T-cell (primary cell): ENCODE results near the gene DNASE1L2. TPM values are rescaled to one million over a fixed set of nuclear protein-coding genes. Genes with fewer than 3 reads are reported as not detected.

ENCODE experiments used
- ATAC-seq, 4 experiments: fragments of 200-7000 bp in 3 of 4; fragments of 150-1000 bp in 1 of 4; cut with Tn5 transposase; replicated peaks in 1 of 4; 1 replicate in 3 of 4; 2 replicates in 1 of 4; pipeline ENCODE4 v1.10.0; 2021; ENCODE audit warnings: moderate library complexity in 3 of 4, mild to moderate bottlenecking in 2 of 4, moderate number of reproducible peaks in 1 of 4
- CTCF ChIA-PET, 2 donors: fragments of 300-600 bp; sonication (Branson Sonifier 250); formaldehyde crosslinking; loops; one replicate each; lab custom pipeline; 2022; ENCODE audit warnings: antibody characterized with exemption in 2 of 2; lab: Charles Lee
- POLR2A ChIA-PET, 2 donors: fragments of 300-600 bp; sonication (Branson Sonifier 250); formaldehyde crosslinking; loops; one replicate each; lab custom pipeline; 2022; ENCODE audit warnings: antibody characterized with exemption in 2 of 2; lab: Charles Lee
- DNase-seq, 35 experiments: peaks; one replicate each; pipeline versions ENCODE4 v3.0.0 to v3.0.0-alpha.2; 2013 to 2023
- H3K27ac ChIP-seq: one replicate; pipeline ENCODE4 v1.5.1; 2013; ENCODE audit warnings: low read length
- H3K27me3 ChIP-seq, 2 experiments: replicated peaks in 1 of 2; 1 replicate in 1 of 2; 2 replicates in 1 of 2; pipeline versions ENCODE4 v1.6.1 to v1.7.0; 2013; ENCODE audit warnings: low read length in 1 of 2, mixed read lengths in 1 of 2; ENCODE audit not compliant: control insufficient read depth in 2 of 2, insufficient read depth in 2 of 2; ENCODE audit errors: extremely low read depth in 1 of 2
- H3K36me3 ChIP-seq, 2 donors: 1 replicate in 1 of 2; 2 replicates in 1 of 2; pipeline versions ENCODE4 v1.6.1 to v1.7.0; 2013; ENCODE audit warnings: low read length in 1 of 2; ENCODE audit not compliant: control insufficient read depth in 2 of 2, insufficient read depth in 1 of 2; ENCODE audit errors: extremely low read depth in 1 of 2
- H3K4me1 ChIP-seq, 2 experiments: 1 replicate in 1 of 2; 2 replicates in 1 of 2; pipeline versions ENCODE4 v1.6.1 to v1.7.0; 2013; ENCODE audit warnings: low read length in 2 of 2, mixed read lengths in 1 of 2; ENCODE audit not compliant: insufficient read depth in 2 of 2, control insufficient read depth in 1 of 2; ENCODE audit errors: extremely low read depth in 1 of 2
- H3K4me3 ChIP-seq, 2 donors: 1 replicate in 1 of 2; 2 replicates in 1 of 2; pipeline versions ENCODE4 v1.5.1 to v1.7.0; 2013; ENCODE audit warnings: mild to moderate bottlenecking in 2 of 2, low read length in 1 of 2, moderate library complexity in 1 of 2; ENCODE audit not compliant: control insufficient read depth in 1 of 2; ENCODE audit errors: extremely low read depth in 1 of 2
- H3K9me3 ChIP-seq: 2 replicates; pipeline ENCODE4 v1.7.0; 2013
- H3K27ac Mint-ChIP-seq, 2 donors: one replicate each; pipeline ENCODE4 v1.8.0; 2020 to 2021; ENCODE audit warnings: mild to moderate bottlenecking in 2 of 2, mixed read lengths in 2 of 2
- H3K27me3 Mint-ChIP-seq, 2 donors: one replicate each; pipeline ENCODE4 v1.8.0; 2021 to 2022; ENCODE audit warnings: mixed read lengths in 2 of 2
- H3K36me3 Mint-ChIP-seq: one replicate; pipeline ENCODE4 v1.8.0; 2021; ENCODE audit warnings: mixed read lengths
- H3K4me1 Mint-ChIP-seq, 3 donors: one replicate each; pipeline ENCODE4 v1.8.0; 2020 to 2022; ENCODE audit warnings: mixed read lengths in 3 of 3, mild to moderate bottlenecking in 1 of 3
- H3K4me3 Mint-ChIP-seq, 3 donors: one replicate each; pipeline ENCODE4 v1.8.0; 2020 to 2022; ENCODE audit warnings: mild to moderate bottlenecking in 3 of 3, mixed read lengths in 3 of 3, moderate library complexity in 3 of 3
- H3K9me3 Mint-ChIP-seq, 3 donors: one replicate each; pipeline ENCODE4 v1.8.0; 2020 to 2022; ENCODE audit warnings: mixed read lengths in 3 of 3
- WGBS: methylation state at CpG from one replicate; pipeline ENCODE4 v1.1.5; 2013; ENCODE audit warnings: missing lambda C conversion rate; ENCODE audit not compliant: insufficient coverage; 5-methylcytosine and 5-hydroxymethylcytosine counted together
- total RNA-seq, 35 experiments: library from RNA in 6 of 35; stranded (reverse) in 6 of 35; fragments of 120-200 nt in 1 of 35; gene quantifications; one replicate each; pipeline versions ENCODE4 v1.2.1 to v1.2.4 and lab custom pipeline; 2013 to 2026

The DNASE1L2 gene
- total RNA-seq, 5 donors from 2014 or later (not counting 1 experiment from before 2014, with no cell fraction given) = 0.63 to 3.3 (median 1.9) TPM

DNA sequence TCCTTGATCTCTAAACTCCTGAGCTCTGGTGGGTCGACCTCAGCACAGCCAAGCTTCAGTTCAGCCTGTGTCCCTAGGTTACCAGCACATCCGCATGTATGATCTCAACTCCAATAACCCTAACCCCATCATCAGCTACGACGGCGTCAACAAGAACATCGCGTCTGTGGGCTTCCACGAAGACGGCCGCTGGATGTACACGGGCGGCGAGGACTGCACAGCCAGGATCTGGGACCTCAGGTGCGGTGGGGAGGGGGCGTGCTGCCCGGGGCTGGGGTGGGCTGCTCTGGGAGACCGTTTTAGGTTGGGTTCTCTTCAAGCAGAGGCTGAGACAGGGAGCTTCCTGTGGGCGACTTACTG is 29.8 kb upstream of the DNASE1L2 start:
- H3K36me3 ChIP-seq = peaks cover 5 to 29% of the 10 kb centered on the region in 2 donors
- DNase-seq (no peak), ATAC-seq (no peak)
- H3K9me3 ChIP-seq = no peaks in the 10 kb centered on the region
- peaks cover 4 to 24% of the 10 kb centered on the region in 2 experiments for H3K4me1 ChIP-seq
- peak overlapping the region; percentile 69 to 78 (median 73) for H3K4me3 Mint-ChIP-seq
- no peaks in the 10 kb centered on the region for H3K9me3 Mint-ChIP-seq
- 86% methylated on average over 14 of the region's 18 CpGs for WGBS
- H3K27ac Mint-ChIP-seq = peak overlapping the region; percentile 76 to 86
- peak overlapping the region; percentile 62 for H3K27ac ChIP-seq
- CTCF ChIA-PET = no interaction called here
- H3K36me3 Mint-ChIP-seq = peaks cover 6% of the 10 kb centered on the region
- no peaks in the 10 kb centered on the region for H3K27me3 ChIP-seq
- POLR2A ChIA-PET = no interaction called here
- H3K4me1 Mint-ChIP-seq = peaks cover 21 to 23% (median 22%) of the 10 kb centered on the region in 3 donors
- H3K4me3 ChIP-seq = peak overlapping the region; percentile 55 to 87
- H3K27me3 Mint-ChIP-seq = no peaks in the 10 kb centered on the region

- Mint-ChIP-seq H3K27ac (peak overlapping the region in 1 of 2 donors; percentile 76), H3K4me3 (peak overlapping the region; percentile 69 to 78 (median 73)), H3K9me3 (no peaks in the 10 kb centered on the region), H3K36me3 (peaks cover 9% of the 10 kb centered on the region), H3K4me1 (peaks cover 21 to 23% (median 22%) of the 10 kb centered on the region in 3 donors), H3K27me3 (no peaks in the 10 kb centered on the region)
- no peaks in the 10 kb centered on the region for H3K27me3 ChIP-seq
- ChIA-PET POLR2A (no interaction called here), CTCF (no interaction called here)
- peaks cover 4 to 27% of the 10 kb centered on the region in 2 experiments for H3K4me1 ChIP-seq
- DNase-seq = no peak
- no peaks in the 10 kb centered on the region for H3K9me3 ChIP-seq
- H3K36me3 ChIP-seq = peaks cover 7 to 30% of the 10 kb centered on the region in 2 donors
- no peak overlapping the region for H3K27ac ChIP-seq
- H3K4me3 ChIP-seq = no peak overlapping the region
- 93% methylated on average over 20 of the region's 23 CpGs for WGBS
- ATAC-seq = no peak
Measured at GRCh38 chr16:2206780-2207433, 29.3 kb upstream of the DNASE1L2 start.

GRCh38 chr16:2207872-2208271 is 28.4 kb upstream of the DNASE1L2 start:
- Mint-ChIP-seq H3K4me1 (peaks cover 26 to 28% (median 27%) of the 10 kb centered on the region in 3 donors), H3K27me3 (no peaks in the 10 kb centered on the region), H3K4me3 (peak overlapping the region in 2 of 3 donors; percentile 58 to 78), H3K27ac (no peak overlapping the region), H3K36me3 (peaks cover 9% of the 10 kb centered on the region), H3K9me3 (no peaks in the 10 kb centered on the region)
- peaks cover 4 to 35% of the 10 kb centered on the region in 2 experiments for H3K4me1 ChIP-seq
- no peaks in the 10 kb centered on the region for H3K9me3 ChIP-seq
- DNase-seq (no peak), ATAC-seq (no peak)
- 96% methylated on average over 6 of the region's 9 CpGs for WGBS
- no peak overlapping the region for H3K4me3 ChIP-seq
- H3K27ac ChIP-seq = no peak overlapping the region
- peaks cover 13 to 38% of the 10 kb centered on the region in 2 donors for H3K36me3 ChIP-seq
- POLR2A ChIA-PET = no interaction called here
- CTCF ChIA-PET = interaction anchor here in 1 of 2 donors (0.6 kb wide), 1 partner anchor 44 kb away, joined by 3 read pairs; the partner anchor contains the start of gene ECI1
- no peaks in the 10 kb centered on the region for H3K27me3 ChIP-seq

DNA sequence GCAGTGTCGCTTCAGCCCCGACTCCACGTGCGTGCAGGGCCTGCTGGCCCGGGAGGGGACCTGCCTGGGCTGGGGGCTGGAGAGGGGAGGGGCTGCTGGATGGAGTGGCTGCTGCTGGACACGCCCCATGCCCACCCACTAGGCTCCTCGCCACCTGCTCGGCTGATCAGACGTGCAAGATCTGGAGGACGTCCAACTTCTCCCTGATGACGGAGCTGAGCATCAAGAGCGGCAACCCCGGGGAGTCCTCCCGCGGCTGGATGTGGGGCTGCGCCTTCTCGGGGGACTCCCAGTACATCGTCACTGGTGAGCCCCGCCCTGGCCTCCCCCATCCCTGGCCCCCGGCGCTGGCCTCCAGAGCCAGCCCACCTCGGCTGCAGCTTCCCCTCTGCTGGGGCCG is 27.9 kb upstream of the DNASE1L2 start:
- POLR2A ChIA-PET = interaction anchor here in 1 of 2 donors (0.5 kb wide), 1 partner anchor 12 kb away, joined by 4 read pairs; no protein-coding TSS in a partner anchor
- ATAC-seq = no peak
- no peak overlapping the region for H3K27ac Mint-ChIP-seq
- H3K9me3 ChIP-seq = no peaks in the 10 kb centered on the region
- CTCF ChIA-PET = interaction anchor here in 1 of 2 donors (0.6 kb wide), 1 partner anchor 43 kb away, joined by 3 read pairs; the partner anchor contains the start of gene ECI1
- peaks cover 31 to 33% (median 31%) of the 10 kb centered on the region in 3 donors for H3K4me1 Mint-ChIP-seq
- peaks cover 9% of the 10 kb centered on the region for H3K36me3 Mint-ChIP-seq
- no peaks in the 10 kb centered on the region for H3K9me3 Mint-ChIP-seq
- H3K27me3 Mint-ChIP-seq = no peaks in the 10 kb centered on the region
- no peak for DNase-seq
- H3K4me3 Mint-ChIP-seq = no peak overlapping the region
- WGBS = 90% methylated on average over 17 of the region's 23 CpGs
- H3K27me3 ChIP-seq = no peaks in the 10 kb centered on the region
- H3K4me3 ChIP-seq = no peak overlapping the region
- no peak overlapping the region for H3K27ac ChIP-seq
- peaks cover 13 to 38% of the 10 kb centered on the region in 2 donors for H3K36me3 ChIP-seq
- peaks cover 5 to 39% of the 10 kb centered on the region in 2 experiments for H3K4me1 ChIP-seq

DNA sequence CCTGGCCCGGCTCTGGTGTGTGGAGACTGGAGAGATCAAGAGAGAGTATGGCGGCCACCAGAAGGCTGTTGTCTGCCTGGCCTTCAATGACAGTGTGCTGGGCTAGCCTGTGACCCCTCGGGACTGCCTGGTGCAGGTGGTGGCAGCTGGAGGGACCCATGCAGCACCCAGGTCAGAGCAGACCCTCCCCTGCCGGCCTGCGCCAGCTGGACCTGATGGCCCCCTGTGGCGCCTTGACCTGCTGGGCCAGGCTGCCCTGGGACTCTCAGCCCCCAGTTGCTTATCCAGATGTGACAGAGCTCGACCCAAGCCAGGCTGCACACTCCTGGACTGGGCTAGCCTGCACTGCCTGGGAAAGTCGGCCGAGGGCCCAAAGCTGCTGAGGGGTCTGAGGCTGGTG is 27.5 kb upstream of the DNASE1L2 start:
- Mint-ChIP-seq H3K36me3 (peaks cover 9% of the 10 kb centered on the region), H3K4me3 (no peak overlapping the region), H3K27ac (no peak overlapping the region), H3K9me3 (no peaks in the 10 kb centered on the region), H3K27me3 (no peaks in the 10 kb centered on the region), H3K4me1 (peaks cover 35% of the 10 kb centered on the region in 3 donors)
- H3K4me3 ChIP-seq = no peak overlapping the region
- POLR2A ChIA-PET = interaction anchor here in 1 of 2 donors (0.5 kb wide), 1 partner anchor 11 kb away, joined by 4 read pairs; no protein-coding TSS in a partner anchor
- H3K27ac ChIP-seq = no peak overlapping the region
- ATAC-seq (no peak), DNase-seq (no peak)
- no peaks in the 10 kb centered on the region for H3K9me3 ChIP-seq
- CTCF ChIA-PET = no interaction called here
- no peaks in the 10 kb centered on the region for H3K27me3 ChIP-seq
- 93% methylated on average over 8 of the region's 9 CpGs for WGBS
- H3K36me3 ChIP-seq = peaks cover 13 to 38% of the 10 kb centered on the region in 2 donors
- H3K4me1 ChIP-seq = peaks cover 10 to 44% of the 10 kb centered on the region in 2 experiments

DNA sequence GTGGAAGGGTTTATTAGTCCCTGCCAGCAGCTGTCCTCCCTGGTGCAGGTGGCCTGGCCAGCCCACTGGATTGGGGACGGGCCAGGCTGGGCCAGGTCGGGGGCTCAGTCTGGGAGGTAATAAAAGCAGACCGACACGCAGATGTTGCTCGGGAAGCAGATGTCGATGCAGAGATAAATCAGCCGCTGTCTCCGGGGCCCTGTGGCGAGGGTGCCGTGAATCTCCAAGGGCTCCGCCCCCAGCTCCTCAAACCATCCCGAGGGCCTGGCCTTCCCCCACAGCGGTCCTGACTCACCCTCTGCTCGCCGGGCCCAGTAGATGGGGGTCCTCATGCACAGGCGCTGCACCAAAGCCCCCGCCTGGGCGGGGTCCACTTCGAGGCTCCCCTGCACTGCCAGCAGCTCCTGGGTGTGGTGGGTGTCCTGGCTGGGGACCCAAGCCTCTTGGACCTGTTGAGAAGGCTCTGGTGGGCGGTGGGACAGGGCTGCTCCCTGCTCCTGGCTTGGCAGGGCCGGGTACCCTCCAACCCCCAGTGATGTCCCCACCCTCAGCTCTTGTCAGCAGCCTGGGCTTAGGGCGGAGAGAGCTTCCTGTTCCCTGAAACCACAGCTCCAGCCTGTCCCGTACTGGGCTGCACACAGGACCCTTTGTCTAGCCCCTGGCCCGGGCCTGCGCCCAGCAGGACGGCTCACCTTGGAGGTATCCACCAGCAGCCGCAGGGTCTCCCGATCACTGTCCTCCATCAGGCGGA is 26.8 kb upstream of the DNASE1L2 start:
- peaks cover 13 to 38% of the 10 kb centered on the region in 2 donors for H3K36me3 ChIP-seq
- WGBS = 94% methylated on average over 15 of the region's 29 CpGs
- no peak overlapping the region for H3K4me3 ChIP-seq
- no peaks in the 10 kb centered on the region for H3K9me3 ChIP-seq
- H3K9me3 Mint-ChIP-seq = no peaks in the 10 kb centered on the region
- H3K4me1 Mint-ChIP-seq = peaks cover 32 to 34% (median 33%) of the 10 kb centered on the region in 3 donors
- DNase-seq (no peak), ATAC-seq (no peak)
- no peaks in the 10 kb centered on the region for H3K27me3 Mint-ChIP-seq
- peaks cover 9% of the 10 kb centered on the region for H3K36me3 Mint-ChIP-seq
- no peaks in the 10 kb centered on the region for H3K27me3 ChIP-seq
- H3K4me1 ChIP-seq = peaks cover 10 to 48% of the 10 kb centered on the region in 2 experiments
- POLR2A ChIA-PET = no interaction called here
- no peak overlapping the region for H3K27ac ChIP-seq
- CTCF ChIA-PET = no interaction called here
- H3K27ac Mint-ChIP-seq = no peak overlapping the region
- no peak overlapping the region for H3K4me3 Mint-ChIP-seq
